ENCODE data around the gene KRT38. TPM values are rescaled to one million over a fixed set of nuclear protein-coding genes. Genes with fewer than 3 reads are reported as not detected.
A peak's percentile ranks its signal among the peaks of the same experiment; 100 is the strongest.

Gene KRT38
- total RNA-seq (2021; fragmentation: NEBNext Ultra II Directional; extraction: Animal tissue kit (Norgen Biotek cat#: 25700)) (not detected in 2 replicates), polyA plus RNA-seq (2011; rRNA removed) (not detected in 2 replicates), polyA minus RNA-seq (2011; rRNA and poly(A)+ RNA removed) (not detected in 2 replicates)
- polyA plus RNA-seq (2011; cell fraction: cytosol; rRNA removed): not detected
- not detected for polyA plus RNA-seq (2011; cell fraction: nucleus; rRNA removed)
- not detected in 4 replicates for polyA plus RNA-seq (2012, experiment 1 of 2)
- not detected for polyA plus RNA-seq (2012, experiment 2 of 2)
- polyA plus RNA-seq (2013, experiment 1 of 2): not detected
- not detected for polyA plus RNA-seq (2013, experiment 2 of 2)
- not detected for polyA minus RNA-seq (2011; cell fraction: cytosol; rRNA and poly(A)+ RNA removed)
- polyA minus RNA-seq (2011; cell fraction: nucleus; rRNA and poly(A)+ RNA removed): not detected
- long read RNA-seq, experiment 1: 0 reads
- long read RNA-seq, experiment 2: 0 reads

DNA sequence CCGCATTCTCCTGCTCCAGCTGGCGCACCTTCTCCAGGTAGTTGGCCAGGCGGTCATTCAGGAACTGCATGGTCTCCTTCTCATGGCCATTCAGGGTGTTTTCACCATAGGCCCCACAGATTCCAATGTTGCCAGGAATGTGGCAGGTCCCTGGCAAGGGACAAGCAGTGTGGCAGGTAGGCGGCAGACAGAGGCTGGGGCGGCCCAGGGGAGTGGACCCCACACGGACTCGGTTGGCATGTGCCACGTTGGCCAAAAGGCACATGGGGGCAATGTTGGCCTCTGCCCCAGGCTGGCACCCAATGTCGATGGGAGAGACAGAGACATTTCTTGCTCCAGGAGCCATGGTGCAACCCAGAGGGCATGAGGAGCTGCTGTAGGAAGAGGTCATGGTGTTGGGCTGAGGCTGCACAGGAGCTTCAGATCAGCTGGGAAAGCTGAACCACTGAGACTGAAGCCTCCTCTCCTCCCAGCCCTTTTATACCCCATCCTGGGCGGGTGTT lies at the start of gene KRT38:
Gene KRT38, minus strand, starts transcription at position 453 of the 503 bp plus-strand sequence. Its CDS starts 62 bp downstream, at position 391.
- H3K23ac ChIP-seq (ENCODE audit: insufficient read length): no peak within 1 kb of the TSS
- H3K4me3 ChIP-seq (ENCODE audit: extremely low read depth in 1 of 4, insufficient read depth in 2 of 4, low read depth in 3 of 4, low read length in 4 of 4): no peak within 1 kb of the TSS
- H2BK20ac ChIP-seq (ENCODE audit: low read length): no peak within 1 kb of the TSS
- H4K8ac ChIP-seq (ENCODE audit: extremely low read depth, insufficient read depth, low read length): peak within 1 kb of the TSS; percentile 20; the same call in 1 of the 2 replicates
- H4K91ac ChIP-seq (replicated peaks; ENCODE audit: insufficient read length, low read length): no peak within 1 kb of the TSS
- H2BK12ac ChIP-seq (ENCODE audit: low read depth, low read length): no peak within 1 kb of the TSS
- H4K5ac ChIP-seq (ENCODE audit: insufficient read length, low read depth, low read length): no peak within 1 kb of the TSS
- H3K4me2 ChIP-seq (ENCODE audit: insufficient read depth in 1 of 2, low read depth in 2 of 2, low read length in 2 of 2): no peak within 1 kb of the TSS
- no peaks in the 10 kb centered on the region for H3K79me2 ChIP-seq (ENCODE audit: control insufficient read depth in 1 of 2, insufficient read depth in 2 of 2, low read length in 2 of 2)
- no peaks in the 10 kb centered on the region for H4K20me1 ChIP-seq (replicated peaks in 1 of 2; ENCODE audit: control insufficient read depth in 1 of 2, insufficient read depth in 2 of 2, low read length in 2 of 2)
- no peak within 1 kb of the TSS for H2BK15ac ChIP-seq (ENCODE audit: low read length)
- no peak within 1 kb of the TSS for H2AFZ ChIP-seq (ENCODE audit: low read length)
- no peak for DNase-seq (ENCODE audit: low read depth in 1 of 2, low spot score in 2 of 2)
- no peak within 1 kb of the TSS for H2BK120ac ChIP-seq (replicated peaks; ENCODE audit: low read depth, low read length)
- POLR2A ChIA-PET (ENCODE audit: partially characterized antibody): interaction anchor here (1.5 kb wide), 1 partner anchor 14 kb away, joined by 3 read pairs; no protein-coding TSS in a partner anchor
- H2AK5ac ChIP-seq (ENCODE audit: low read depth, low read length): no peak within 1 kb of the TSS
- 92% methylated on average over 10 of the region's 10 CpGs; no CpG with 5 or more reads in 1 of the 2 experiments for WGBS, 2 experiments (ENCODE audit: extremely low coverage in 1 of 2, insufficient coverage in 1 of 2, insufficient read length in 1 of 2, insufficient replicate concordance in 2 of 2, low coverage in 1 of 2, low lambda C conversion rate in 2 of 2, missing lambda C conversion rate in 1 of 2)
- H3K9me3 ChIP-seq (ENCODE audit: insufficient read depth in 2 of 2, low read depth in 1 of 2, low read length in 1 of 2): no peaks in the 10 kb centered on the region; a peak in 1 of 4 replicates
- CTCF ChIA-PET (ENCODE audit: partially characterized antibody): interaction anchor here (0.8 to 1.8 kb wide), 4 partner anchors 23 to 222 kb away, joined by 3 to 5 read pairs (median 4); no protein-coding TSS in a partner anchor
- no peaks in the 10 kb centered on the region; a peak in 1 of 7 replicates for H3K27me3 ChIP-seq (replicated peaks in 1 of 4; ENCODE audit: control insufficient read depth in 3 of 4, extremely low read depth in 1 of 4, insufficient read depth in 3 of 4, low read length in 3 of 4)
- H3K18ac ChIP-seq (ENCODE audit: extremely low read depth, low read length): no peak within 1 kb of the TSS
- H3K9ac ChIP-seq (replicated peaks in 1 of 4; ENCODE audit: extremely low read depth in 1 of 4, low read depth in 3 of 4, low read length in 3 of 4): no peak within 1 kb of the TSS
- TF ChIP-seq TBP (IDR thresholded peaks at IDR 0.05; ENCODE audit: low read depth, low read length) (no peak), ZNF274 (IDR thresholded peaks at IDR 0.05; ENCODE audit: borderline replicate concordance, extremely low read depth, low read length) (no peak), RXRA (IDR thresholded peaks at IDR 0.05; ENCODE audit: insufficient read depth, low read depth, low read length) (no peak), SAP30 (IDR thresholded peaks at IDR 0.05; ENCODE audit: insufficient read depth, insufficient replicate concordance, low read length) (no peak)
- FAIRE-seq: no peak
- no peaks in the 10 kb centered on the region for H3K4me1 ChIP-seq (replicated peaks in 1 of 4; ENCODE audit: control insufficient read depth in 3 of 4, insufficient read depth in 4 of 4, low read length in 3 of 4)
- H2BK5ac ChIP-seq (ENCODE audit: low read depth, low read length): no peak within 1 kb of the TSS
- H3K56ac ChIP-seq (replicated peaks; ENCODE audit: insufficient read length, low read depth, low read length): no peak within 1 kb of the TSS
- H3K14ac ChIP-seq (ENCODE audit: insufficient read length): no peak within 1 kb of the TSS
- no peaks in the 10 kb centered on the region for H3K23me2 ChIP-seq (ENCODE audit: low read depth, low read length)
- no peaks in the 10 kb centered on the region for H3K79me1 ChIP-seq (ENCODE audit: low read depth, low read length)
- H3K27ac ChIP-seq (ENCODE audit: low read depth, low read length): no peak within 1 kb of the TSS
- no peak within 1 kb of the TSS for H3K4ac ChIP-seq (replicated peaks; ENCODE audit: insufficient read length, low read depth, low read length)
- no peaks in the 10 kb centered on the region for H3K36me3 ChIP-seq (ENCODE audit: control insufficient read depth in 2 of 4, insufficient read depth in 4 of 4, low read length in 3 of 4)

Measured in H1 (cell line).